ENCODE results near the gene PNLIPRP1. TPM values are rescaled to one million over a fixed set of nuclear protein-coding genes. Genes with fewer than 3 reads are reported as not detected.

Gene PNLIPRP1
- total RNA-seq, 1 donor from 2014 or later = not detected

GRCh38 chr10:116589926-116590325 lies 833 bp upstream of the PNLIPRP1 start:
- Mint-ChIP-seq H3K27me3 (ENCODE audit: low read depth) (peaks cover 4% of the 10 kb centered on the region), H3K27ac (ENCODE audit: unreplicated experiment) (no peak overlapping the region), H3K36me3 (ENCODE audit: low read depth) (no peaks in the 10 kb centered on the region), H3K4me1 (ENCODE audit: low read depth) (no peaks in the 10 kb centered on the region), H3K4me3 (ENCODE audit: unreplicated experiment) (no peak overlapping the region), H3K9me3 (ENCODE audit: low read depth) (no peaks in the 10 kb centered on the region)
- TF ChIP-seq CTCF (IDR thresholded peaks at IDR 0.05) = no peak
- no peak for DNase-seq (ENCODE audit: low spot score)

GRCh38 chr10:116593139-116593740 lies 2.5 kb downstream of the PNLIPRP1 start:
- DNase-seq (ENCODE audit: low spot score) = no peak
- Mint-ChIP-seq H3K4me3 (ENCODE audit: unreplicated experiment) (no peak overlapping the region), H3K27ac (ENCODE audit: unreplicated experiment) (no peak overlapping the region), H3K36me3 (ENCODE audit: low read depth) (no peaks in the 10 kb centered on the region), H3K4me1 (ENCODE audit: low read depth) (no peaks in the 10 kb centered on the region), H3K9me3 (ENCODE audit: low read depth) (no peaks in the 10 kb centered on the region), H3K27me3 (ENCODE audit: low read depth) (peaks cover 10% of the 10 kb centered on the region)
- no peak for TF ChIP-seq CTCF (IDR thresholded peaks at IDR 0.05)

GRCh38 chr10:116594525-116595035 lies 3.8 kb downstream of the PNLIPRP1 start:
- H3K27me3 Mint-ChIP-seq (ENCODE audit: low read depth) = peaks cover 10% of the 10 kb centered on the region

DNA sequence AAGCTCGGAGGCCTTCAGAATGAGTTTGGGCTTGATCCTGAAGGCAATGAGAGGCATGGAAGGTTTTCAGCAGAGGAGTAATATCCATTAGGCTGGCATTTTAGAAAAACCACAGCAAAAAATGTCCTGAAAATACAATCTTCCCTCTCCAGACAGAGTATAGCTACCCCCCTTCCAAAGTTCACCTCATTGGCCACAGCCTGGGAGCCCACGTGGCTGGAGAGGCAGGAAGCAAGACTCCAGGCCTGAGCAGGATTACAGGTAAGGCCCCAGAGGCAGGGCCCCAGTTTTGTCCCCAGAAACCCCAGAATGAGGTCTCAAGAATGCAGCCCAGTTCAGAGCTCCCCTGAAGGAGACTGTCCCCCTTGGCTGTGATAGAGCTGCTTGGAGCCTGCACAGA lies 5.3 kb downstream of the PNLIPRP1 start:
- no peaks in the 10 kb centered on the region for H3K9me3 Mint-ChIP-seq (ENCODE audit: low read depth)

More at GRCh38 chr10:116594525-116595035, 3.8 kb downstream of the PNLIPRP1 start:
- Mint-ChIP-seq H3K9me3 (ENCODE audit: low read depth) (no peaks in the 10 kb centered on the region), H3K4me3 (ENCODE audit: unreplicated experiment) (no peak overlapping the region), H3K27ac (ENCODE audit: unreplicated experiment) (no peak overlapping the region), H3K36me3 (ENCODE audit: low read depth) (no peaks in the 10 kb centered on the region), H3K4me1 (ENCODE audit: low read depth) (no peaks in the 10 kb centered on the region)
- no peak for TF ChIP-seq CTCF (IDR thresholded peaks at IDR 0.05)
- no peak for DNase-seq (ENCODE audit: low spot score)

GRCh38 chr10:116597543-116597942 lies 6.8 kb downstream of the PNLIPRP1 start:
- TF ChIP-seq CTCF (IDR thresholded peaks at IDR 0.05) = no peak
- no peaks in the 10 kb centered on the region for H3K36me3 Mint-ChIP-seq (ENCODE audit: low read depth)
- H3K4me3 Mint-ChIP-seq (ENCODE audit: unreplicated experiment) = no peak overlapping the region
- no peak overlapping the region for H3K27ac Mint-ChIP-seq (ENCODE audit: unreplicated experiment)
- no peak for DNase-seq (ENCODE audit: low spot score)
- H3K27me3 Mint-ChIP-seq (ENCODE audit: low read depth) = peaks cover 17% of the 10 kb centered on the region
- no peaks in the 10 kb centered on the region for H3K9me3 Mint-ChIP-seq (ENCODE audit: low read depth)
- H3K4me1 Mint-ChIP-seq (ENCODE audit: low read depth) = no peaks in the 10 kb centered on the region

More for the DNA sequence above, 5.3 kb downstream of the PNLIPRP1 start:
- Mint-ChIP-seq H3K27ac (ENCODE audit: unreplicated experiment) (no peak overlapping the region), H3K4me3 (ENCODE audit: unreplicated experiment) (no peak overlapping the region), H3K36me3 (ENCODE audit: low read depth) (no peaks in the 10 kb centered on the region), H3K27me3 (ENCODE audit: low read depth) (peaks cover 14% of the 10 kb centered on the region), H3K4me1 (ENCODE audit: low read depth) (no peaks in the 10 kb centered on the region)
- no peak for DNase-seq (ENCODE audit: low spot score)
- TF ChIP-seq CTCF (IDR thresholded peaks at IDR 0.05) = no peak
